Epithelial cell of proximal tubule (primary cell): Measurements from ENCODE around the gene SCN5A. TPM values are rescaled to one million over a fixed set of nuclear protein-coding genes. Genes with fewer than 3 reads are reported as not detected.

Source experiments
- DNase-seq: peaks from one replicate; pipeline ENCODE4 v3.0.0-alpha.2; 2011; ENCODE audit warnings: low read depth
- H3K4me3 ChIP-seq: 2 replicates; pipeline ENCODE4 v1.5.1; 2011; ENCODE audit warnings: low read depth, mild to moderate bottlenecking, low read length
- total RNA-seq: library from RNA; depleted of rRNA; stranded (reverse); fragments of >200 nt; gene quantifications from 2 replicates; pipeline ENCODE4 v1.2.3, GENCODE V29; 2015
- TF ChIP-seq, protein P1 (sequence below): conservative IDR thresholded peaks from 2 replicates; pipeline ENCODE4 v1.5.1; 2012; ENCODE audit warnings: low read depth, mild to moderate bottlenecking, low read length

The SCN5A gene
- total RNA-seq, 1 donor from 2014 or later: 1.3 TPM

DNA sequence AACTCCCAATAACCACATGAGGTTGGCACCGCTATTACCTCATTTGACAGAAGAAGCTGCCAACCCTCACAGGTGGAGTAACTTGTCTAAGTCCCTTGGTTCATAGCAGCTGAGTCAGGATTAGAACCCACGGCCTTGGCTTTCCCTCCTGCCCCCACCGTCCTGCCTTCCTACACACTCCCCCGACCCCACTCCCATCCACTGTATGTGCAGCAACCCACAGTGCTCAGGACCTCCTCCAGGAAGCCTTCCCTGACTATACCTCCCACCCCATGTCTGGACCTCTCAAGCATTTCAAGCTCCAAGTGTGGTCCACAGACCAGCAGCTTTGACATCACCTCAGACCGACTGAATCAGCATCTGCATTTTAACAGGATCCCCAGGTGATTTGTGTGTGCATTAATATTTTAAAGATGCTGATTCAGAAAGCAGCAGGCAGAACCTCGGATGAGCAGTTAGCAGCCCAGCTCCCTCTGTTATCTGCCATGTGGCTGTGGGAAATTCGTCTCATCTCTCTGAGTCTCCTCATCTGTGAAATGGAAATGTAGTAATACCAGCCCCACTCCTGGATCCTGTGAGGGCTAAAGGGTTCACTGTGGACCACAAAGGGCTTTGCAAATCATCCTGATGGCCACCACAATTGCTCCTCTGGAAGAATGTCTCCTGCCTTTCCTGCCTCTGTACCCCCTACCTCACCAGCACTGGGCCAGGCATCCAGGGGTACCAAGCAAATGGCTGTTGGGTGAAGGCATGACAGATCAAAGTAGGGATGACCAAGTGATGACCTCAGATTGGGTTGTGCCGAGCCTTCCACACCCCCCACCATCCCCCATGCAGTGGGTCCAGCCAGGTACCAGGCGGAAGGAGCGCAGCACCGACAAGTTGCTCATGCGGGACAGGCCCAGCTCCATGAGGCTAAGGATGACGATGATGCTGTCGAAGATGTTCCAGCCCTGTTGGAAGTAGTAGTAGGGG, 62.7 kb downstream of the SCN5A start:
- H3K4me3 ChIP-seq: no peak overlapping the region
- no peak for DNase-seq
- TF ChIP-seq, protein P1, sequence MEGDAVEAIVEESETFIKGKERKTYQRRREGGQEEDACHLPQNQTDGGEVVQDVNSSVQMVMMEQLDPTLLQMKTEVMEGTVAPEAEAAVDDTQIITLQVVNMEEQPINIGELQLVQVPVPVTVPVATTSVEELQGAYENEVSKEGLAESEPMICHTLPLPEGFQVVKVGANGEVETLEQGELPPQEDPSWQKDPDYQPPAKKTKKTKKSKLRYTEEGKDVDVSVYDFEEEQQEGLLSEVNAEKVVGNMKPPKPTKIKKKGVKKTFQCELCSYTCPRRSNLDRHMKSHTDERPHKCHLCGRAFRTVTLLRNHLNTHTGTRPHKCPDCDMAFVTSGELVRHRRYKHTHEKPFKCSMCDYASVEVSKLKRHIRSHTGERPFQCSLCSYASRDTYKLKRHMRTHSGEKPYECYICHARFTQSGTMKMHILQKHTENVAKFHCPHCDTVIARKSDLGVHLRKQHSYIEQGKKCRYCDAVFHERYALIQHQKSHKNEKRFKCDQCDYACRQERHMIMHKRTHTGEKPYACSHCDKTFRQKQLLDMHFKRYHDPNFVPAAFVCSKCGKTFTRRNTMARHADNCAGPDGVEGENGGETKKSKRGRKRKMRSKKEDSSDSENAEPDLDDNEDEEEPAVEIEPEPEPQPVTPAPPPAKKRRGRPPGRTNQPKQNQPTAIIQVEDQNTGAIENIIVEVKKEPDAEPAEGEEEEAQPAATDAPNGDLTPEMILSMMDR: no peak

DNA sequence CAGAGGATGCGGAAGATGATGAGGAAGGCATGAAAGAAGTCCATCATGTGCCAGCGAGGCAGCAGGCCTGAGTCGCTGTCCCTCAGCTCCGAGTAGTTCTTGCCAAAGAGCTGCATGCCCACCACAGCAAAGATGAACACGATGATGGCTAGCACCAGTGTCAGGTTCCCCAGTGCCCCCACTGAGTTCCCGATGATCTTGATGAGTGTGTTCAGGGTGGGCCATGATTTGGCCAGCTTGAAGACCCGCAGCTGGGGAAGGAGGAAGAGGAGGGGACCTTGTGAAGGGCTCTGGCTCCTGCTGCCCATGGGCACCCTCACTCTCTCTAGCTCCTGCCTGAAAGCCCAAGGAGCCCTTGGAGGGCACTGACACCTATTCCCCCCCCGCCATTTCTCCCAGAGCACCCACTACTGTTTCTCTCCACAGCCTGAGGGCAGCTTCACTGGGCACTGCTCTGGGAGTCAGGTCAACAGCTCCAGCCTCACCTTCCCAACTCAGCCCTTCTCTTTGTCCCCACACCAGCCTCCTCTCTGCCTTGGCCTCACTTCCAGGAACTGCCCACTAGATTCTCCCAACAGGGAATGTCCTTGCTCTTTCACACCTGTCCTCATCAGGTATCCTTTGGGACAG, 63.6 kb downstream of the SCN5A start:
- H3K4me3 ChIP-seq: no peak overlapping the region
- no peak for DNase-seq
- TF ChIP-seq, protein P1: no peak

DNA sequence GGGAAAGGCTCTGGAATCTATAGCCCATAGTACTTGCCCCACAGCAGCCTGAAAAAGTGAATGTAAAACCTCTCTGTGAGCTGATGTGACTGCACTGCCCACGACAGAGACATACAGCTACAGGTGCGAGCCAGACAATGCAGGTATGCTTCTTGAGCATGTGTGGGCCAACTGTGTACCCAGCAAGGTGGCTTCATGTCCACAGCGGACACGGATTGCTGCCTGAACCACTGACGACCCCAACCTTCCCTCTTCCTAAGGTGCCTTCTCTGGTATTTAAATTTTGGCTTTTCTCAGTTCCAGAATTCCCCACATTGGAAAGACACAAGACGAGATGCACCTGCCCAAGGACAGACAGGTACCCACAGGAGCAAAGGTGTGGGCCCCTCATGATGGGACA, 65.8 kb downstream of the SCN5A start:
- TF ChIP-seq, protein P1: no peak
- no peak for DNase-seq
- H3K4me3 ChIP-seq: no peak overlapping the region

DNA sequence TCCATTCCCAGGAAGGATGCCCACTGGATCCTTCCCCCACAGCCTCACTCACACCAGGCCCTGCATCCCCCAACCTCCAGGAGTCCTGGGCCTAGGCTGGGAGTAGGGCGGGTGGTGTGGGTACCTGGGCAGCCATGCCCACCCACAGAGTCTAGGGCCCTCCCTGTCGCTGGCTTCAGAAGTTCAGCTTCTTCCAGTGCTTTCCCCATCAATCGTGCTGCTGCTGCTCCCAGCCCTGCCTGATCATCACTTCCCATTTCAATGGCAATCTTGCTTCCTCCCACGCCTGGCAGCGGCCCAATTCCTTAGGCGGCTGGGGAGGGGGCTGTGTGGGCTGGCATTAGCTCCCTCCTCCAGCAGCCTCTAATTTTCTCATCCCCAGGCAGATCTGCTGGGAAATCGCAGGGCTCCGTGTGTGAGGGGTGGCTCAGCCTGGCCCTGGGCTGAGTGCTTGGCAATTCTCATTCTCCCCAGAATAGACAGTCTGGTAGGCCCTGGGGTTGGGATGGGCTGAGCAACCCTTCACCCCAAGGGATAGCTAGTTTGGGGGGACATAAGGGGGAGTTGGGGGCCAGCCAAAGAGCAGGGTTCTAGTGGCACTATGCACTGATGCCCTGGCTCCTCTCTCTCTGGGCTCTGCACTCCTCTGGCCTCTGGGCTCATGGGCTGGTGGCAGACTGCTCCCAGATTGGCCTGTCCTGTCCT, 66.4 kb downstream of the SCN5A start:
- TF ChIP-seq, protein P1: no peak
- H3K4me3 ChIP-seq: no peak overlapping the region
- DNase-seq: no peak

DNA sequence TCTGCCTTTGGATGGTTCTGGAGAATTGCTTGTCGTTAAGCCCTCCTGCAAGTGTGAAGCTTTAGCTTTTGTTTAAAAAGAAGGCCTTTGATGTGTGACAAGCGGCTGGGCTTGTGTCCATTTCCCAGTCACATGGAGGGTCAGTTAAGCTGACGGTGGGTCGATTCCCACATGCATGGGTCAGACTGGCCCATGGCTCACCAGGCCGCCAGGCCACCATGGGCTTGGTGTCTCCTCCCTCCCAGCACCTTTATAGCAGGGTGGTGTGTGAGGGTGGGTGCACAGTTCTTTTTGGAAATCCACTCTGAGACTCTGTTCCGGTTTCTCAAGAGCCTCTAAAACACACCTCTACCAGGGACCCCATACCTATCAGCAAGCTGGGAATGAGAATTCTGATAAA, 67.2 kb downstream of the SCN5A start:
- H3K4me3 ChIP-seq: no peak overlapping the region
- TF ChIP-seq, protein P1: no peak
- no peak for DNase-seq

DNA sequence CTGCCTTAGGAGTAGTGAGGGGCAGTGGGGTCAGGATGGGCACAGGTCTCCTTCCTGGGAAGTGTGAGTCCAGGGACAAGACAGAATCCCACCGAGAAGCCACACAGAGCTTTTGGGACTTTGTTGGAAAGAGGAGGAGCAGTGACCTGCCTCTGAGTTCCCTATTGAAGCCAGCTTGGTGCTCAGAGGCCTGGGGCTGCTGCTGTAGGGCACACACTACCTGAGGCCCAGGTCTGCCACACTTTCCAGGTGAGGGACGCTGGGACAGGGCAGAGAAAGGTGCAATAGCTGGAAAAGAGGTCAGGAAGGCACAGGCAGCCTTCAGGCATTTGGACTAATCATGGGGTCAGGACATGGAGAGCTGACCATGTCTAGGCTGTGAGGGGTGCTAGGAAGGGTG, 67.7 kb downstream of the SCN5A start:
- DNase-seq: no peak
- TF ChIP-seq, protein P1: no peak
- no peak overlapping the region for H3K4me3 ChIP-seq
